Measurements from ENCODE around the gene OSBPL9.
"Not testable (repeated sequence)": the region's sequence is repeated elsewhere in the genome, so short reads cannot be mapped to it uniquely, and the experiment has no call there.

Gene OSBPL9

DNA sequence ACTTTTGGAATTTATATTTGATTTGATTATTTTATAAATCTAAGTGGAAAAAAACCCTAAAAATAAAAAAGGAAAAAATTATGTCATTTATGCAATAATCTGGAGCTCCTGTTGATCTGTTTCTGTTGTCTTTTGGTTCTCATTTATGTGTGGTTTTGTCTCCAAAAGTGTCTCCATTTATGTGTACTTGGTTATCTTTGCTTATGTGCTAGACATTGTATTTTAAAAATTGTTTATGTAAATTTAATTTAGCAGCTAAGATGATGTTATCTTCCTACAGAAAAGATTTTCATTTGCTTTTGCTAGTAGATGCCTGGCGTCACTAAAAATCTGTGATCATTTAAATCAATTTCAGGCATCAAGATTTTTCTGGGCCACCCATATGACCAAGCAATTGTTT lies 95.7 kb downstream of the OSBPL9 start:
- DNase-seq (ENCODE audit: low spot score) = no peak

DNA sequence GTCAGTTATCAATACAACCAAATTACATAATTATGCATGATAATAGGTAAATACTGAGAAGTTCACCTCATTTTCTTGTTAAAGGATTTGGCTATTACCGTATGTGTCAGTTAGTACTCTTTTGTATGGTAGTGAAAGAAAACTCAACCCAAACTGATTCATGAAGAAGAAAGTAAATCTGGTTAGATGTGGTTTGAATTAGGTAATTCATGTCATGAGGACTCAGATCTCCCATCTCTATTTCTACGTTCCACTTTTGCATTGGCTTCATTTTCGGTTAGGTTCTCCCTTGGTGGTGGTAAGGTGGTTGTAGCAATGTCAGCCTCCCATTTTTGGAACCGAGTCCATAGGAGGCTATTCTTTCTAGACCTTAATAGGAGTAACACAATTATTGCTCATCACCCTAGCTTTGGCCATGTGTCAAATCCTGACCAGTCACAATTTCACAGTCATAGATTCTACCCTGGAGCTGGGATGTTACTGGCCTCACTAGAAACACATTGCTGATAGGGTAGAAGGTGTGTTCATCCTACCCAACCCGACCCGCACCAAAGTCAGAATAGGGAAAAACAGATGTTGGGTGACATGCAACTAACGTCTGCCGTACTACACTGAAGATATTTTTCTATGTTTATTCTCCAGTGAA lies 97.6 kb downstream of the OSBPL9 start:
- DNase-seq (ENCODE audit: low spot score) = no peak

DNA sequence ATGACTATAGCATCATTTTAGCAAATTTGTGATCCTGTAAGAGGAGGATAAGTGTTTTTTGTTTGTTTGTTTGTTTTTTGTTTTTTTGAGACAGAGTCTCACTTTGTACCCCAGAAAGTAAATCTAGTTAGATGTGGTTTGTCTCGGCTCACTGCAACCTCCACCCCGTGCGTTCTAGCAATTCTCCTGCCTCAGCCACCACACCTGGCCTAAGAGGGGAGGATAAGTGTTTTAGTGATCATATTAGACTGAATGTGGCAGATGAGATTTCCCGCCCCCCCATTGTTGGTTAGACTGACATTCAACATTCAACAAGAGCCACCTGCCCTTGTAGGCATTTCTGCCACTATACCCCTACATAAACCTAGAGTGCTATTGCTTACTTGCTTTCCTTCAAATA lies 98.5 kb downstream of the OSBPL9 start:
- DNase-seq (ENCODE audit: low spot score) = no peak

DNA sequence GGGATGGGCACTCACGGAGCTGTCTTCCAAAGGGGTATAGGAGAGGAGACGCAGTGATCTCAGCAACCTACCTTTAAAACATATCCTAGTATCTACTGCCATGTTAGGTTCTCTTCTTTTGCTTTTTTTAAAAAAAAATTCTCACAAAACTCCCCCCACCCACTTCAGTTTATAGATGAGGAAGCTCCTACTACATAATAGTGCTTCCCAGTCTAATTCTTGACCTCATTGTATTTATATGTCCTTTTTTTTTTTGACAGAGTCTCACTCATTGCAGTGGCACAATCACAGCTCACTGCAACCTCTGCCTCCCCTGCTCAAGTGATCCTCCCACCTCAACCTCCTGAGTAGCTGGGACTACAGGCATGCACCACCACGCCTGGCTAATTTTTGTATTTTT lies 99.9 kb downstream of the OSBPL9 start:
- DNase-seq (ENCODE audit: low spot score) = no peak

DNA sequence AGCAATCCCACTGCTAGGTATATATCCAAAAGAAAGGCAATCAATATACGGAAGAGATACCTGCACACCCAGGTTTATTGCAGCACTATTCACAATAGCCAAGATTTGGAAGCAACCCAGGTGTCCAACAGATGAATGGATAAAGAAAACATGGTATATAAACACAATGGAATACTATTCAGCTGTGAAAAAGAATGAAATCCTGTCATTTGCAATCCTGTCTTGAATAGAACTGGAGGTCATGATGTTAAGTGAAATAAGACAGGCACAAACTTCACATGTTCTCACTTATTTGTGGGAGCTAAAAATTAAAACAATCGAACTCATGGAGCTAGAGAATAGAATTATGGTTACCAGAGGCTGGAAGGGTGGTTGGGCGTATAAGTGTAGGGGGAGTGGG lies 101.0 kb downstream of the OSBPL9 start:
- no peak for DNase-seq (ENCODE audit: low spot score)

DNA sequence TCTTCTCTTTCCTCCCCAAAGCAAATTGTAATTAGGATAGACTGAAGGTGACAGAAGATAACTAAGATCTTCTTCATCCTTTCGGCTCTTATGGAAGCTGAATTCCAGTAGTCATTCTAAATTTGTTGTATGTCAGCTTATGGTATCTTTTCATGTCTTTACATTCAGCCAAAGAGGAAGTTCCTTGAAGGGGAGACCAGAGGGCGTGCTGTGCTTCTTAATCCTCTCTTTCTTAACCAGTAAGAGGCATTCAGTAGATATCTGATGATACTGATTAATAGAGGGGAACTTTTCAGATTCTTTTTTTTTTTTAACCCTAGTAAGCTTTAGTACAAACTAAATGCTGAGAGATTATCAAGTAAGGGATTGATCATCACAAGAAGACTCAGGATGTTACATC lies 102.3 kb downstream of the OSBPL9 start:
- no peak for DNase-seq (ENCODE audit: low spot score)

DNA sequence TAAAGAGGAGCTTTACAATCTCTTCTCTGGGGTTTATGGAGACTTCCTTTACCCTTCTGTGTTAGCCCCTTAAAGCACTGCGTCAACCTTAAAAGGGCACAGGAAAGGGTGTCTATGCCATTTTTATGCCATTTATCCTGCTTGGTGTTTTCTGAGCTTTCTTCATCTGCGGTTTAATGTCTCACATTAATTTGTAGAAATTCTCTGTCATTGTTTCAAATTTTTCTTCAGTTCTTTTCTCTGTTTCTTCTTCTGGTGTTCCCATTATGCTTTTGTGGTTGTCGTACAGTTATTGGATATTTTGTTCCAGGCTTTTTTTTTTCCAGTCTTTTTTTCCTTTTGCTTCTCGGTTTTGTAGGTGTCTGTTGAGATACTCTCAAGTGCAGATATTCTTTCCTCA lies 107.9 kb downstream of the OSBPL9 start:
- DNase-seq (ENCODE audit: low spot score) = no peak

DNA sequence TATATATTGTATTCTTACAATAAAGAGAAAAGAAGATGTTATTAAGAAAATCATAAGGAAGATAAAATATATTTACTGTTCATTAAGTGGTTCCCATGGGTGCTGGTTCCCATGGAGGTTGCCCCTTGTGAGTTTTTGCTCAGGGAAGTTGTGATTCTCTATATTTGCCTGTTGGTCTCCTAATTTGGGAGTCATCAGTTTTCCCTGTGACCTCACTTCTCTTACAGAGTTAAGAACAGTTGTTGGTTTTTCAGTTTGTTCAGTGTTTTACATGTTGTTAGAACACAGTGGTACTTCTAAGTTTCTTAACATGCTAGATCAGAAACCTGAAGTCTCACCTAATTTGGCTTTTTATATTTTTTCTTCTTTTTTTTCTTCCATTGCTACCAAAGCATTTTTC lies 109.2 kb downstream of the OSBPL9 start:
- no peak for DNase-seq (ENCODE audit: low spot score)

DNA sequence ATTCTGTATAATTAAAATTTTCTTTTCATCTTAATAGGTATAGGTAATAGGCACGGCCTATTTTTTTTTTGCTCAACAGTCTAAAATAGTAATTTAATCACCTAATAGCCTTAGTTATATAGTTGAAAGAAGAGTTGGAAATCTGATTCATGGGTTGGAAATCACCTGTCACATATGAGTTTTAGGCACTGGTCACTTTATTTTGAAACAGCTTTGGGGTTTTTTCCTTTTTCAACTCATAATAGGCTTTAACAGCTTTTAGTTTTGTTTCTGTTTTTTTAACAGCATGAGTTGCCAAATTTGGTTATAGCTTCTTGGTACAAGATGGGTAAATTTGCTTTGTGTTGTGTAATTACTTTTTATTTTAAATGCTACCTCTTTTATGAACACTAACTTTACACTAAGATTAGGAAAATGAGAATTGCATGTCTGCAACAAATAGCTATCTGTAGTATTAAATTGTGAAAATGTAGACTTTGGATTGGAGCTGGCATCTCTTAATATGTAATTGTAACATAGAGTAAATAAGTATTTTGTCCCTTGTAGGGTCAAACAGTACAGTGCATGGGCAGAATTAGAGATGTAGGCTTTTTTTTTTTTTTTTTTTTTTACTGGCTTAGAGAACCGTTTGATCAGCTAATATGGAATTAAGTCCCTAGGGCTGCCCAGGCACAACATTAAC lies 109.8 kb downstream of the OSBPL9 start:
- DNase-seq (ENCODE audit: low spot score) = no peak

DNA sequence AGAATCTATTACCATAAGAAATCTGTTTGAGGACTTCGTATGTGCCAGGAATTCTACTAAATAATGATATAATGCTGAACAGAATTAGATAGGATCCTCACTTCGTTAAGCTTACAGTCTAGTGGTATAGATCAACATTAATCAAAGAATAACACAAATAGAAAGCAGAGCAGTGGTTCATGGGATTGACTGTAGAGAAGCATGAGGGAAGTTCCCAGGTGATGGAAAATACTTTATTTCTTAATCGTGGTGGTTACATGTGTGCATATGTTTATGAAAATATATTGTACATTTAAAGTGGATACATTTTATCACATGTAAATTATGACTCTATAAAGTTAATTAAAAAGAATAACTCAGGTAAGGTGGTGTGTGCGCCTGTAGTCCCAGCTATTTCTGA lies 110.5 kb downstream of the OSBPL9 start:
- DNase-seq (ENCODE audit: low spot score) = no peak

DNA sequence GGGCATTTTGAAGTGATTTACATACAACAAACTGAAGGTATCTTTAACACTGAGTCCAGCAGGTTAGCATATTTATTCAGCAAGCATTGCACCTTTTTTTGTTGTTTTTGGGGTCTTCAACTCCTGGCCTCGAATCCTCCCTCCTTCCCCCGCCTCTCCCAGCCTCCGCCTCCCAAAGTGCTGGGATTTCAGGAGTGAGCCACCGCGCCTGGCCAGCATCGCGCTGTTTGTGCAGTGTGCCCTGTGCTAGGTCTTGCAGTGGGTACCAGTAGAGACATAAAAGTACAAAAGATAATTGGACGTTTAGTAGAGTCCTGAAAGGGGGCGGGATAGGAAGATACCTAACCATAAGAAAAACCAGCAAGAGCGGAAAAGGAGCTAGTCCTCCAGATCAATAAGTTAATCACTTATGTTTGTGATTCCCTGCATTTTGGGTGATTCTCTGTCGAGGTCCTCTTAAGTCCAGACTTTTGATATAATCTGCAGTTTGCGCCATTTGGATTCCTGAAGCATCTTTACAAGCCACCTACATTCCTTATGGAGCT lies 111.8 kb downstream of the OSBPL9 start:
- DNase-seq (ENCODE audit: low spot score) = no peak

DNA sequence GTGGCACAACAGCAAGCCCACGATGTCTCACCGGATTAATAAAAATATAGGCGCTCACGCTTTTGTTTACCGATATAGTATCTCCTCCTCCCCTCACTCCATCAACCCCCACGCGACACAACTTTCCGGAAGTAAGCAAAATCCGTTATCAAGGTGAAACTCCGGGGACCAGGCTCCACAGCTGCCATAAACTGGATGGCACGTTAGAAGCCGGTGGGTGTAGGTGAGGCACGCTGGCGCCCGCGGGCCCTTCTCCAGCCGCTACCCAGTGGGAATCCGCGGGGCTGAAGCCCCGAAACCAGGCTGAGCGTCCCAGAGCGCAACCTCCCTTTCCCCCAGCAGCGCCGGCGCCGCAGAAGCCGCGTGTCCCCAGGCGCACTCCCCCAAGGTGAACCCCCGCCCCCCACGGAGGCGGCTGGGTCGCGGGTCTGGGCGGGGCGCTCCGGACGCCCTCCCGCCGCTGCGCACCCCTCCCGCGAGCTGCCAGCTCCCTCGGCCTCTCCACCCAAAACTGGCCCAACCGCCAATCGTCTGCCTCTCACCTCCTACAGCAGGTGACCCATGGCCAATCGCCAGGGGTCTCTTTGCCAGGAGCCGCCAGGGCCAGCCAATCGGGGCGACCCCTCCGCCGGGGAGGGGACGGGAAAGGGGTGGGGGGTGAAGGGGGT lies 112.4 kb downstream of the OSBPL9 start:
- DNase-seq (ENCODE audit: low spot score) = peak; percentile 97

DNA sequence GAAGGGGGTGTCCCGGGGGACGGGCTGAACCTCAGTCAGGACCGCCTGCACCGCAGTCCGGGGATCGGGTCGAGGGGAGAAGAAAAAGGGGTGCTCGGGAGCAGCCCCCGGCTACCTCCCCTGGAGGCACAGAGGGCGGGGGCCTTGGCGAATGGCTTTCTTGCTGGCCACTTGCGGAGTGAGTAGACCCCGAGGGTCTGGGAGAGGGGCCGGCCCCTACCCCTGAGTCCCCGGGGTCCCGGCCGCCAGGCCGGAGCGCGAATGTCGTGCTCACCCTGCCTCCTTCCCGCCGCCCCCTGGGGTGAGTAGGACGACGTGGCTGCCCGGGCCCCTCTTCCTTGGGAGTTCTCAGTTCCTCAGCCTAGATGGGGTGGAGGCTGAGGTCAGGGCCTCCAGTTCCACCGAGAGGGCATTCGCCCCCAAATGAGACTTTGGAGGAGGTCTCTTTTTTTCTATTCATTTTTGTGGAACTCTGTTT lies 113.0 kb downstream of the OSBPL9 start:
- no peak for DNase-seq (ENCODE audit: low spot score)

DNA sequence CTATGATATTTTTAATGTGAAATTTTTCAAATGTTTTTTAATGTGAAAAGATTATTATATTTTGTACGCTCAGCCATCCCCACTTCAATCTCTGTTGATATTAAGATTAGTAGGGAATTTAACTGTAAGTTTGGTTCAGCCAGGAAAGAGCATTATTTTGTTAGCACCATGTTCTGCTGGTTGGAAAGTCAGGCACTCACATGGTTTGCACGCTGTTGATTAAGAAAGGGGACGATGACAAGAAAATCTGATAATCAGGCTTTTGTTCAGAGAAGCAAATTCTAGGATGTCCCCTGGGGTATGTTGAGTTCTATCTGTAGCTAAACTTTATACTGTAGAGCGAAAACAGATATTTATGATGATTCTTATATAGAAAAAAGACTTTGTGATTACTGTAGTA lies 115.1 kb downstream of the OSBPL9 start:
- DNase-seq (ENCODE audit: low spot score) = no peak

DNA sequence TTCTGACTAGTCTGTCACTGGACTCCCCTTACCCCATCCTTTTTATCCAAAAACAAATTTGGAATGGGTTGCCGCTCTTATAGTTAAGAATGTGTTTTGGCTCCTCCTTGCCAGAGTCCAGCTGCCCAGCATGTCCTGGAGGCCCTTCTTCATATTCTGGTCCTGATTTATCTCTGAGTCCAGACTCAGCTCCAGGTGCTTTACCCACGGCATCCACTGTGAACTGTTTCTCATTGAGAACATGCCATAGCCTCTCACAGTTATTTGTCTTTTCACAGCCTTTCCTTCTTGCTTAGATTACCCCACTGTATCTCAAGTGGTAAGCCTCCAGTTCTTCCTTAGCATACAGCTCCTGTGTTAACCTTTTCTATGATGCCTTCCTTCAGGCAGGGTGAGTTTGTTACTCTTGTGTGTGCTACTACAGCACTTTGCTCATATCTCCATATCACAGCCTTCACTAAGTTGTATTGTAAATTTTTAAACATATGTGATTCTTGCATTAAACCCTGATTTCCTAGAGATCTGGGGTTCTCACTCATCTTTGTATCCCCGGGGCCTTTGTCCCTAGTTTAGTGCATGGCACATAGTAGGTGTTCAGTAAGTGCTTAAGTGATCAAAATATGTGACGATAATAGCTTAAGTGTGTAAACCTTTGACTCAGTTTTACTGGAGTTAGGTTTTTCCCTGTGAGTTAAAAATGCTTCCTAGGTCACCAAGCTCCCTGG lies 116.0 kb downstream of the OSBPL9 start:
- DNase-seq (ENCODE audit: low spot score) = no peak

DNA sequence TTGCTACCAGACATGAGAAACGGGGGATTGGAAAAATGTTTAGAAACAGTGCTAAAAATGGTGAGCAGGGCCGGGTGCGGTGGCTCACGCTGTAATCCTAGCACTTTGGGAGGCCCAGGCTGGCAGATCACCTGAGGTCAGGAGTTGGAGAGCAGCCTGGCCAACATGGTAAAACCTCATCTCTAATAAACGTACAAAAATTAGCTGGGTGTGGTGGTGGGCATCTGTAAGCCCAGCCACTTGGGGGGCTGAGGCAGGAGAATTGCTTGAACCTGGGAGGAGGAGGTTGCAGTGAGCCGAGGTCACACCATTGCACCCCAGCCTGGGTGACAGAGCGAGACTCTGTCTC lies 116.5 kb downstream of the OSBPL9 start:
- not testable (repeated sequence) for DNase-seq (ENCODE audit: low spot score)

DNA sequence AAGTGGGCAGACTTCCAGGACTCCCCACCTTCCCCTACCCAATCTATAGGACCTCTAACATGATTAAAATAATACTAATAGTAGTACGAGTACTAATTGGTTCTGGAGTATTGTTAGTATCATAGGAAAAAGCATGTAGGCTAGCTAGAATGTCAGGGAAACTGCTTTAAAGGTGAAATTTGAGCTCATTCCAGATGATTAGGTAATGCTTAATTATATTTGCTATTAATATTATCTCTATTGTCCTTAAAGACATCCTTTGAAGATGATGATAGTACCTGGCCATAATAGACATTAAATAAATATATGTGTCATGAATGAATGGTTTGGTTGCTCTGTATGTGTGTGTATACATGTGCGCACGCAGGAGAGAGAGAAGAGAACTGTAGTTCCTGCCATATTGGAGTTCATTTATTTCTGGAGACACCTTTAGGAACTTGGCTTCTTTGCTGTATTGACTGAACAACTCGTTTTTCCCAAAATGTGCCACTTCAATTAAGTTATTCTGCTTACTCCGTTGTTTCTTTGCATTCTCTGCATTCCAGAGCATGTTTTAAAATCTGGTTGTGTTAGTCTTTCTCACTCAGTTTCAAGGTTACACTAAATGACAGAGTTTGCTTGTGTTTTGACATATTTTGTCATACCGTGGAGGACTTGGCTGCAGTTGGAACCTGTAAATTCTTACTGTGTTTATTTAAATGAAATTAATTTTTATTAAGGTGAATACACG lies 117.1 kb downstream of the OSBPL9 start:
- DNase-seq (ENCODE audit: low spot score) = no peak

DNA sequence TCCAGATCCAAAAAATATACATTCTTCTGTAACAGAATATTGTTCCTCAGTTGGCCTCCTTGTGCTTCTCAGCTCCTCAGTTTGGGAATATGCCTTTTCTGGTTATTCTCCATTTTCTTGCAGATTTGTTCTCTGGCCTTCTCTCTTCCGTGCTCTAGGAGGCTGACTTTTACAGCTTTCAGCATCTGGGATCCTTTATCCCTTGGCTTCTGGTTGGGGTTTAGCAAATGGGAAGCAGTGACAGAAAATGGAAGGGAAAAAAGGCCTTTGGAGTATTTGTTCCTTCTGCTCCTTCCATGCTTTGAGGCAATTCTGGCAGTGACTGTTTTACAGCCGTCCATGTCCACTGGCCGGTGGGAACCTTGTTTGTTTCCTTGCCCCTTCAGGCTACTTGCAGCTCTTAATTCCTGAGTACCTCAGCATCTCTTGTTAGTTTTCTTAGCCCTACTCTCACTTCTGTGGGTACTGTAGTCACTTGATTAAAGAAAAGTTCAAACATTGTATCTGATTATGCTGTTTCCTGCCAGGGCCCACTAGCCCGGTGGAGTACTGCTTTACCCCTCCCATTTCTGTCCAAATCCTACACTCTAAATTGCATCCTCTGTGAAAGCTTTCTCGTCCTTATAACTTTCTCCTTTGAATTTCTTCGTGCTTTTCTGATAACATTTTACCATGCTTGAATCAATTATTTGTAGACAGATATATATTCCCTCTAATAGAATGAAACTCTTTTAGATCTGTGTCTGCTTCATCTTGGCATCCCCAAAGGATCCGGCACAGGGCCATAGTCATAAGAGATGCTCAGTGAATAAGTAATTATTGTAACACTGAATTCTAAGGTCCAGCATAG lies 118.2 kb downstream of the OSBPL9 start:
- no peak for DNase-seq (ENCODE audit: low spot score)

DNA sequence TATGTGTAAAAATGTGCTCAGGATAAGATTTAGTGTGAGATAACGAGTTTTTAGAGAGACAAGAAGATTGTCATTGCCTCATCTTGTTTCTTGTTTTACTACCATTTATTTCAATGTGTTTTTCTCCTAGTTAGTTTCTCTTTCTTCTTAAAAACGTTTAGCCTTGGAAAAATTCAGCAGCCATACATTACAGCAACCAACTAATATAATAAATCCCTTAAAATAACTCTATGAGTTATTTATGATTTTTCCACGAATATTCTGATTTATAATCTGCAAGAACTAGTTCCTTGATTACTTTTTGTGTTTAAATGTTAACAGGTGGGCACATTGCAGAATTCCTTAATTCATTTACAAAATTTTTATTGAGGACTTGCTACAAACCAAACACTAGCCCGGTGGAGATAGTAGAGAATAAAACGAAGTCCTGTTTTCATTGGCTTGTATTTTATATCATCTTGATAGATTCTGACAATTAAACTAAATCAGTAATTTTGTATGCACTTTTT lies 118.9 kb downstream of the OSBPL9 start:
- no peak for DNase-seq (ENCODE audit: low spot score)

DNA sequence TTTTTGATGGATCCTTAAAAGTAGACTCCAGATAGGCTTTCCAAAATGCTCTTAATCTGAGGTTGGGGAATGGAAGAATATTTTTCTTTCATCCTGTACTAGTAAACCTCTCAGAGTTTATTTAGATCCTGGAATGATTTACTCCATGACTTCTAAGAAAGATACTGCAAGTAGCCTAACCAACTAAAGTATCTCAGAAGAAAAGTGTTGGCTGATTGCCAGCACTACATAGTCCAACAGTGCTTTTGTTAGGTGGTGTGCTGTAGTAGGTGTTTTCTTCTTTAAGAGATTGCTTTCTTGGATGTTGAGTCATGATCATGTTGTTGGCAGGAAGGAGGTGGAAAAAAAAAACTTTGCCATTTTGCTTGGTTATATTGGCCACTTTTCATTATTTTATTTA lies 119.8 kb downstream of the OSBPL9 start:
- no peak for DNase-seq (ENCODE audit: low spot score)

DNA sequence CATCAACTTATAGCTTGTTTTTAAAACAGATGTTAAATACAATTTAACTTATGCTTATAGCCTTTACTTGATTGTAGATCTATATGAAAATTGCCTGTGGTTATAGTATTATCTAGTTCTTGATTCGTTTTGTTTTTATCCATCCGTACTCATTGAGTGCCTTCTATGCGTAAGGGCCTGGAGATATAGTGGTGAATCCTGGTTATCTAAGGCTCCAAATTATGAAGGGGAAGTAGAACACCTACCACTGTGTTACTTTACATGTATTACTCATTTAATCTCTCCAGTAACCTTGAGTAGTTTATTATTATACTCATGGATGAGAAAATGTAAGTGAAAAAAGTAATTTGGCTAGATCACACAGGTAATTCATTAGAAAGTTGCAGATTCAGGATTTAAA lies 121.8 kb downstream of the OSBPL9 start:
- no peak for DNase-seq (ENCODE audit: low spot score)
